Uterus (tissue), 2 donors: ENCODE results near the gene FAM168A.

Experiments used
- CTCF ChIP-seq, 4 experiments: fragments of 200-600 bp in 2 of 4; fragments of 450-650 bp in 2 of 4; sonication (generic) in 2 of 4; IDR thresholded peaks; one replicate each; pipeline ENCODE4 v1.5.1; 2016 to 2019; ENCODE audit warnings: antibody characterized with exemption in 4 of 4, mild to moderate bottlenecking in 2 of 4, moderate library complexity in 1 of 4
- POLR2A ChIP-seq, 2 donors: fragments of 450-650 bp; IDR thresholded peaks; one replicate each; pipeline ENCODE4 v1.6.1; 2016; ENCODE audit warnings: antibody characterized with exemption in 2 of 2, mild to moderate bottlenecking in 1 of 2, moderate library complexity in 1 of 2

GRCh38 chr11:73356979-73357860 is 240.7 kb downstream of the FAM168A start:
- TF ChIP-seq CTCF (IDR thresholded peaks at IDR 0.05) (no peak), POLR2A (IDR thresholded peaks at IDR 0.05) (no peak)
